H9 (cell line): ENCODE data around the gene PRKCA. TPM values are rescaled to one million over a fixed set of nuclear protein-coding genes. Genes with fewer than 3 reads are reported as not detected.

Source experiments
- DNase-seq: peaks from one replicate; pipeline ENCODE4 v3.0.0-alpha.2; 2017
- H2AFZ ChIP-seq: one replicate; pipeline ENCODE4 v1.6.1; 2013; ENCODE audit warnings: mild to moderate bottlenecking, low read length, control low read depth, moderate library complexity
- H2AK5ac ChIP-seq: 2 replicates; pipeline ENCODE4 v1.6.1; 2013; ENCODE audit warnings: low read length, control low read depth, mixed read lengths; ENCODE audit not compliant: insufficient read length
- H2BK120ac ChIP-seq: one replicate; pipeline ENCODE4 v1.6.1; 2013; ENCODE audit warnings: low read depth, mild to moderate bottlenecking, low read length, control low read depth, inconsistent platforms; ENCODE audit not compliant: poor library complexity, severe bottlenecking
- H2BK12ac ChIP-seq: 2 replicates; pipeline ENCODE4 v1.6.1; 2013; ENCODE audit warnings: low read length, control low read depth, mixed read lengths, low read depth; ENCODE audit not compliant: insufficient read length
- H2BK15ac ChIP-seq: 2 replicates; pipeline ENCODE4 v1.6.1; 2013; ENCODE audit warnings: low read depth, low read length, control low read depth
- H2BK20ac ChIP-seq: one replicate; pipeline ENCODE4 v1.6.1; 2013; ENCODE audit warnings: low read depth, mild to moderate bottlenecking, low read length, control low read depth, inconsistent platforms; ENCODE audit not compliant: poor library complexity, severe bottlenecking
- H2BK5ac ChIP-seq: 2 replicates; pipeline ENCODE4 v1.6.1; 2013; ENCODE audit warnings: low read length, control low read depth, mixed read lengths; ENCODE audit not compliant: insufficient read length
- H3K14ac ChIP-seq: 2 replicates; pipeline ENCODE4 v1.6.1; 2013; ENCODE audit warnings: low read length, control low read depth; ENCODE audit not compliant: insufficient read depth
- H3K18ac ChIP-seq: 2 replicates; pipeline ENCODE4 v1.6.1; 2013; ENCODE audit warnings: low read depth, mild to moderate bottlenecking, mixed read lengths, low read length, control low read depth; ENCODE audit not compliant: insufficient read length
- H3K23ac ChIP-seq: 2 replicates; pipeline ENCODE4 v1.6.1; 2013; ENCODE audit warnings: low read length, control low read depth, mixed read lengths, low read depth; ENCODE audit not compliant: insufficient read length
- H3K23me2 ChIP-seq: 2 replicates; pipeline ENCODE4 v1.6.1; 2013; ENCODE audit warnings: low read depth, mild to moderate bottlenecking, mixed read lengths, low read length, control low read depth; ENCODE audit not compliant: insufficient read length, poor library complexity, severe bottlenecking
- H3K27ac ChIP-seq: 2 replicates; pipeline ENCODE4 v1.5.1; 2013; ENCODE audit warnings: low read length, control low read depth, mixed read lengths, low read depth; ENCODE audit not compliant: insufficient read length
- H3K27me3 ChIP-seq: 2 replicates; pipeline ENCODE4 v1.6.1; 2013; ENCODE audit warnings: low read length, control low read depth, inconsistent platforms; ENCODE audit not compliant: insufficient read depth
- H3K4ac ChIP-seq: 2 replicates; pipeline ENCODE4 v1.6.1; 2013; ENCODE audit warnings: low read depth, mild to moderate bottlenecking, control low read depth, inconsistent platforms, low read length, moderate library complexity
- H3K4me1 ChIP-seq: 2 replicates; pipeline ENCODE4 v1.6.1; 2013; ENCODE audit warnings: low read length, control low read depth, inconsistent platforms; ENCODE audit not compliant: insufficient read depth
- H3K4me2 ChIP-seq: 2 replicates; pipeline ENCODE4 v1.6.1; 2013; ENCODE audit warnings: low read length, control low read depth, mixed read lengths; ENCODE audit not compliant: insufficient read length, insufficient read depth
- H3K56ac ChIP-seq: 2 replicates; pipeline ENCODE4 v1.6.1; 2013; ENCODE audit warnings: low read depth, mild to moderate bottlenecking, mixed read lengths, low read length, control low read depth; ENCODE audit not compliant: insufficient read length
- H3K79me1 ChIP-seq: 2 replicates; pipeline ENCODE4 v1.6.1; 2013; ENCODE audit warnings: low read depth, mild to moderate bottlenecking, moderate library complexity, low read length, control low read depth, inconsistent platforms; ENCODE audit not compliant: insufficient read depth, poor library complexity, severe bottlenecking
- H3K79me2 ChIP-seq: 2 replicates; pipeline ENCODE4 v1.6.1; 2013; ENCODE audit warnings: low read length, control low read depth, inconsistent platforms; ENCODE audit not compliant: insufficient read depth
- H3K9ac ChIP-seq: 2 replicates; pipeline ENCODE4 v1.6.1; 2013; ENCODE audit warnings: low read length, control low read depth, mixed read lengths; ENCODE audit not compliant: insufficient read length; ENCODE audit errors: extremely low read depth
- H3K9me3 ChIP-seq: one replicate; pipeline ENCODE4 v1.6.1; 2013; ENCODE audit warnings: low read depth, low read length, inconsistent platforms; ENCODE audit not compliant: control insufficient read depth
- H3T11ph ChIP-seq: one replicate; pipeline ENCODE4 v1.6.1; 2013; ENCODE audit warnings: mild to moderate bottlenecking, low read length, control low read depth, inconsistent platforms
- H4K20me1 ChIP-seq: one replicate; pipeline ENCODE4 v1.6.1; 2013; ENCODE audit not compliant: control insufficient read depth, insufficient read length, insufficient read depth
- H4K5ac ChIP-seq: 2 replicates; pipeline ENCODE4 v1.6.1; 2013; ENCODE audit warnings: low read depth, mild to moderate bottlenecking, mixed read lengths, low read length, control low read depth; ENCODE audit not compliant: insufficient read length
- H4K8ac ChIP-seq: replicated peaks from 2 replicates; pipeline ENCODE4 v1.6.1; 2013; ENCODE audit warnings: low read length, control low read depth, mixed read lengths, low read depth; ENCODE audit not compliant: insufficient read length
- H4K91ac ChIP-seq: 2 replicates; pipeline ENCODE4 v1.6.1; 2013; ENCODE audit warnings: low read depth, mild to moderate bottlenecking, moderate library complexity, mixed read lengths, low read length, control low read depth; ENCODE audit not compliant: insufficient read length
- H3K27ac Mint-ChIP-seq, 3 experiments: 2 replicates in 2 of 3; 3 replicates in 1 of 3; pipeline ENCODE4 v1.8.0; 2020 to 2021; ENCODE audit warnings: mixed read lengths in 3 of 3, mild to moderate bottlenecking in 1 of 3, moderate library complexity in 1 of 3
- H3K27me3 Mint-ChIP-seq: 2 replicates; pipeline ENCODE4 v1.8.0; 2021; ENCODE audit warnings: low read depth, mild to moderate bottlenecking, moderate library complexity, mixed read lengths
- H3K36me3 Mint-ChIP-seq, 3 experiments: 2 replicates in 2 of 3; 3 replicates in 1 of 3; pipeline ENCODE4 v1.8.0; 2020 to 2021; ENCODE audit warnings: low read depth in 3 of 3, mixed read lengths in 3 of 3; ENCODE audit not compliant: insufficient read depth in 1 of 3
- H3K4me1 Mint-ChIP-seq, 2 experiments: 2 replicates each; pipeline ENCODE4 v1.8.0; 2020; ENCODE audit warnings: mixed read lengths in 2 of 2
- H3K4me3 Mint-ChIP-seq, 2 experiments: 2 replicates in 1 of 2; 3 replicates in 1 of 2; pipeline ENCODE4 v1.8.0; 2020 to 2021; ENCODE audit warnings: mild to moderate bottlenecking in 2 of 2, mixed read lengths in 2 of 2, moderate library complexity in 1 of 2
- H3K9me3 Mint-ChIP-seq, 2 experiments: 2 replicates in 1 of 2; 3 replicates in 1 of 2; pipeline ENCODE4 v1.8.0; 2020; ENCODE audit warnings: mild to moderate bottlenecking in 2 of 2, mixed read lengths in 2 of 2, moderate library complexity in 1 of 2
- CTCF ChIP-seq: fragments of 200-600 bp; sonication (generic); conservative IDR thresholded peaks from 3 replicates; pipeline ENCODE4 v1.8.0; 2021; ENCODE audit warnings: antibody characterized with exemption, mild to moderate bottlenecking
- WGBS: extraction: QIAGEN DNeasy Blood & Tissue Kit; methylation state at CpG from one replicate; pipeline ENCODE4 v1.1.7; 2013; ENCODE audit warnings: missing lambda C conversion rate, low lambda C conversion rate, mixed read lengths; ENCODE audit not compliant: insufficient read length; ENCODE audit errors: extremely low coverage; 5-methylcytosine and 5-hydroxymethylcytosine counted together
- total RNA-seq: library from RNA; stranded (reverse); gene quantifications from 2 replicates; pipeline ENCODE4 v1.2.1, GENCODE V29; 2021

PRKCA gene
- total RNA-seq, 1 experiment from 2014 or later: 10.5 TPM

- Mint-ChIP-seq H3K4me1 (0 out of 4 replicates have a peak, but pooled peaks cover 0 to 4% of the 10 kb centered on the region in 2 experiments), H3K4me3 (no peak overlapping the region), H3K27ac (peak overlapping the region in 1 of 3 experiments; percentile 75; a peak in 1 of 7 replicates), H3K27me3 (peaks cover 2% of the 10 kb centered on the region; the same call in 1 of the 2 replicates), H3K36me3 (peaks cover 0 to 1% (median 0%) of the 10 kb centered on the region in 3 experiments; a peak in 1 of 7 replicates), H3K9me3 (peaks cover 5 to 7% of the 10 kb centered on the region in 2 experiments; a peak in 4 of 5 replicates)
- Histone ChIP-seq H3K18ac (no peak overlapping the region), H3K79me1 (no peaks in the 10 kb centered on the region), H3K23ac (no peak overlapping the region), H4K20me1 (no peaks in the 10 kb centered on the region), H3K23me2 (no peaks in the 10 kb centered on the region), H3K27me3 (no peaks in the 10 kb centered on the region), H2BK12ac (no peak overlapping the region), H3K9ac (no peak overlapping the region), H3T11ph (no peak overlapping the region), H3K4me2 (no peak overlapping the region), H3K27ac (no peak overlapping the region), H2BK20ac (no peak overlapping the region), H3K14ac (no peak overlapping the region), H3K9me3 (no peaks in the 10 kb centered on the region), H4K91ac (no peak overlapping the region), H2AK5ac (no peak overlapping the region), H3K4me1 (no peaks in the 10 kb centered on the region), H4K8ac (no peak overlapping the region), H3K56ac (no peak overlapping the region), H2BK15ac (no peak overlapping the region), H3K4ac (no peak overlapping the region), H2AFZ (no peak overlapping the region), H3K79me2 (no peaks in the 10 kb centered on the region), H2BK5ac (no peak overlapping the region), H4K5ac (no peak overlapping the region), H2BK120ac (no peak overlapping the region)
- WGBS: no CpG with 5 or more reads among the region's 2 CpGs
- TF ChIP-seq CTCF: no peak
- DNase-seq: no peak
These were observed 39.6 kb upstream of the PRKCA start for GRCh38 chr17:66262767-66263166.
